ENCODE results near the gene NRBP1.
"Not testable (repeated sequence)": the region's sequence is repeated elsewhere in the genome, so short reads cannot be mapped to it uniquely, and the experiment has no call there.

The NRBP1 gene

GRCh38 chr2:27422958-27423357 is 5.5 kb upstream of the NRBP1 start:
- DNase-seq: no peak

- DNase-seq: not testable (repeated sequence)
Observed at GRCh38 chr2:27425039-27425438, 3.4 kb upstream of the NRBP1 start.

- no peak for DNase-seq
Observed at GRCh38 chr2:27427863-27428212, 593 bp upstream of the NRBP1 start.

GRCh38 chr2:27428978-27429541 is 629 bp downstream of the NRBP1 start:
- DNase-seq: peak; percentile 80

- peak; percentile 42 for DNase-seq
Observed at GRCh38 chr2:27431395-27431794, 3.0 kb downstream of the NRBP1 start.

GRCh38 chr2:27435628-27436027 is 7.2 kb downstream of the NRBP1 start:
- DNase-seq: no peak

GRCh38 chr2:27441226-27441926 is 12.9 kb downstream of the NRBP1 start:
- no peak for DNase-seq

- DNase-seq: peak; percentile 75
Observed at GRCh38 chr2:27441958-27442919, 13.8 kb downstream of the NRBP1 start, which contains the start of gene KRTCAP3. KRTCAP3 (plus strand) TSS chr2:27442381; CDS start chr2:27442413, 32 bp downstream.

- DNase-seq: no peak
Observed at GRCh38 chr2:27442920-27443282, 14.5 kb downstream of the NRBP1 start.

- no peak for DNase-seq
Observed at GRCh38 chr2:27445155-27445554, 16.7 kb downstream of the NRBP1 start.

GRCh38 chr2:27445615-27446014 is 17.2 kb downstream of the NRBP1 start:
- DNase-seq: no peak

GRCh38 chr2:27446057-27446456 is 17.6 kb downstream of the NRBP1 start:
- DNase-seq: no peak

- no peak for DNase-seq
Observed at GRCh38 chr2:27448381-27448780, 19.9 kb downstream of the NRBP1 start.

- no peak for DNase-seq
Observed at GRCh38 chr2:27451095-27451494, 22.7 kb downstream of the NRBP1 start.

GRCh38 chr2:27453968-27454367 is 25.5 kb downstream of the NRBP1 start:
- no peak for DNase-seq

- DNase-seq: no peak
Observed at GRCh38 chr2:27461118-27461517, 32.7 kb downstream of the NRBP1 start.

GRCh38 chr2:27464443-27464842 is 36.0 kb downstream of the NRBP1 start:
- no peak for DNase-seq

- DNase-seq: no peak
Observed at GRCh38 chr2:27471961-27472360, 43.5 kb downstream of the NRBP1 start.

- no peak for DNase-seq
Observed at GRCh38 chr2:27485496-27485895, 57.1 kb downstream of the NRBP1 start.

- peak; percentile 30 for DNase-seq
Observed at GRCh38 chr2:27489118-27489497, 60.7 kb downstream of the NRBP1 start.

- DNase-seq: peak; percentile 99
Observed at GRCh38 chr2:27489498-27490397, 61.3 kb downstream of the NRBP1 start, which contains the start of gene IFT172. IFT172 (minus strand) TSS chr2:27489743; CDS start chr2:27489653, 90 bp downstream.
